K562 (cell line): Measurements from ENCODE around the gene EOGT. TPM values are rescaled to one million over a fixed set of nuclear protein-coding genes. Genes with fewer than 3 reads are reported as not detected.

ENCODE experiments used
- ATAC-seq: fragments of 200-7000 bp; cut with Tn5 transposase; 3 replicates; pipeline ENCODE4 v1.9.1; 2020; ENCODE audit warnings: moderate library complexity
- BruUV-seq: library from RNA; stranded (reverse); fragments of 400-500 nt; replicated peaks from 2 replicates; lab custom pipeline; 2021; lab: Mats Ljungman, UMichigan
- CTCF ChIA-PET: fragments of 300-600 bp; formaldehyde crosslinking; extraction: SDS; loops from one replicate; lab custom pipeline; 2021; ENCODE audit warnings: low intra/inter-chr PET ratio; lab: Yijun Ruan, JAX
- POLR2A ChIA-PET: fragments of 300-600, 350-650 bp; sonication (Branson Sonifier 250); formaldehyde crosslinking; extraction: SDS; loops from one replicate; lab custom pipeline; 2021; ENCODE audit warnings: antibody characterized with exemption, inconsistent platforms; lab: Yijun Ruan, JAX
- DNase-seq, 4 experiments: peaks; one replicate each; pipeline versions ENCODE4 v3.0.0 to v3.0.0-alpha.2; 2011 to 2018; ENCODE audit warnings: low spot score in 3 of 4, mixed read lengths in 3 of 4; ENCODE audit errors: extremely low read depth in 1 of 4
- FAIRE-seq: peaks from 2 replicates; lab custom pipeline; 2011; peaks lifted over from hg19 to GRCh38; lab: Jason Lieb, UNC
- H2AFZ ChIP-seq: 2 replicates; pipeline ENCODE4 v1.6.0; 2011; ENCODE audit warnings: low read depth, low read length, control low read depth, inconsistent platforms
- H3K27ac ChIP-seq: fragments of 200-600 bp; 3 replicates; pipeline ENCODE4 v1.8.0; 2011; ENCODE audit warnings: low read depth, mild to moderate bottlenecking, control low read depth, inconsistent platforms, low read length, moderate library complexity, mixed read lengths; ENCODE audit errors: extremely low read depth
- H3K27me3 ChIP-seq, 2 experiments: fragments of 300-600 bp in 1 of 2; 2 replicates in 1 of 2; 3 replicates in 1 of 2; pipeline versions ENCODE4 v1.6.0 to v1.8.0; 2011; ENCODE audit warnings: inconsistent platforms in 2 of 2, low read length in 2 of 2, mild to moderate bottlenecking in 1 of 2, mixed read lengths in 1 of 2, moderate library complexity in 1 of 2; ENCODE audit not compliant: control insufficient read depth in 2 of 2, insufficient read depth in 2 of 2
- H3K36me3 ChIP-seq: fragments of 300-600 bp; 3 replicates; pipeline ENCODE4 v1.8.0; 2011; ENCODE audit warnings: mild to moderate bottlenecking, low read length, inconsistent platforms; ENCODE audit not compliant: control insufficient read depth, insufficient read depth
- H3K4me1 ChIP-seq, 2 experiments: fragments of 200-600 bp in 1 of 2; replicated peaks in 1 of 2; 2 replicates in 1 of 2; 3 replicates in 1 of 2; pipeline versions ENCODE4 v1.5.1 to v1.8.0; 2011; ENCODE audit warnings: inconsistent platforms in 2 of 2, low read length in 2 of 2, mild to moderate bottlenecking in 1 of 2, mixed read lengths in 1 of 2, moderate library complexity in 1 of 2; ENCODE audit not compliant: control insufficient read depth in 2 of 2, insufficient read depth in 2 of 2
- H3K4me2 ChIP-seq: 2 replicates; pipeline ENCODE4 v1.6.1; 2011; ENCODE audit warnings: low read length, control low read depth, inconsistent platforms, mixed read lengths; ENCODE audit not compliant: insufficient read depth
- H3K4me3 ChIP-seq: fragments of 200-600 bp; sonication (generic), shearing (Covaris generic); 2 replicates; pipeline ENCODE4 v1.5.1; 2016; ENCODE audit warnings: control low read depth, inconsistent platforms
- H3K79me2 ChIP-seq: fragments of 200-600 bp; 3 replicates; pipeline ENCODE4 v1.8.0; 2011; ENCODE audit warnings: low read length, inconsistent platforms; ENCODE audit not compliant: control insufficient read depth, insufficient read depth
- H3K9ac ChIP-seq, 2 experiments: 2 replicates each; pipeline versions ENCODE4 v1.6.0 to v1.6.1; 2011; ENCODE audit warnings: low read depth in 2 of 2, low read length in 2 of 2, control low read depth in 1 of 2, inconsistent platforms in 1 of 2, mild to moderate bottlenecking in 1 of 2, mixed read lengths in 1 of 2; ENCODE audit not compliant: insufficient read depth in 1 of 2
- H3K9me1 ChIP-seq: one replicate; pipeline ENCODE4 v1.6.0; 2011; ENCODE audit warnings: inconsistent platforms, mild to moderate bottlenecking, low read length, moderate library complexity; ENCODE audit not compliant: control insufficient read depth, insufficient read depth
- H3K9me3 ChIP-seq: replicated peaks from 2 replicates; pipeline ENCODE4 v1.5.1; 2011; ENCODE audit warnings: low read depth, low read length, inconsistent platforms; ENCODE audit not compliant: control insufficient read depth, insufficient read depth
- H4K20me1 ChIP-seq: replicated peaks from 2 replicates; pipeline ENCODE4 v1.6.1; 2011; ENCODE audit warnings: low read length, inconsistent platforms, mixed read lengths; ENCODE audit not compliant: control insufficient read depth, insufficient read depth
- GABPB1 ChIP-seq: sonication (generic); formaldehyde crosslinking; IDR thresholded peaks from 2 replicates; pipeline ENCODE4 v1.8.0; 2022; ENCODE audit warnings: mild to moderate bottlenecking, missing genetic modification reagents
- GTF2F1 ChIP-seq: IDR thresholded peaks from 2 replicates; pipeline ENCODE4 v1.6.1; 2011; ENCODE audit warnings: low read depth, low read length, improper control_type of control experiment
- ZNF311 ChIP-seq: fragments of 250-450 bp; sonication (Bioruptor Pico); IDR thresholded peaks from 2 replicates; pipeline ENCODE4 v1.4.0; 2020; ENCODE audit warnings: mild to moderate bottlenecking, moderate library complexity
- ZNF395 ChIP-seq: fragments of 200-800 bp; sonication (Bioruptor generic); IDR thresholded peaks from 2 replicates; pipeline ENCODE4 v1.6.1; 2017; ENCODE audit warnings: missing genetic modification characterization, missing compliant biosample characterization
- ZNF436 ChIP-seq: fragments of 250-450, 450-650 bp; sonication (Bioruptor Pico); formaldehyde crosslinking; IDR thresholded peaks from 2 replicates; pipeline ENCODE4 v1.7.0; 2020; ENCODE audit warnings: mild to moderate bottlenecking
- ZNF592 ChIP-seq: fragments of 450-650 bp; IDR thresholded peaks from 2 replicates; pipeline ENCODE4 v1.6.1; 2017; ENCODE audit warnings: antibody characterized with exemption, mild to moderate bottlenecking
- WGBS: fragments of 100-300 bp; shearing (Covaris generic); methylation state at CpG from one replicate; pipeline ENCODE4 v1.1.6; 2016; ENCODE audit warnings: low coverage, mixed read lengths; ENCODE audit not compliant: insufficient coverage; ENCODE audit errors: missing lambda C conversion rate; 5-methylcytosine and 5-hydroxymethylcytosine counted together
- in situ Hi-C: fragments of 300-500 bp; cut with MboI; formaldehyde crosslinking; loops from 4 replicates; pipeline ENCODE4 v1.15.0; 2018; ENCODE audit warnings: inconsistent platforms, mixed read lengths
- intact Hi-C: fragments of 100-400 bp; cut with micrococcal nuclease; formaldehyde crosslinking; loops from 2 replicates; pipeline ENCODE4 v1.14.2; 2022
- polyA plus RNA-seq, 8 experiments: library from polyadenylated mRNA; depleted of rRNA in 4 of 8; stranded (reverse) in 5 of 8; unstranded in 3 of 8; fragments of >200 nt; fragmentation: Nextera tagmentation in 2 of 8; fragmentation: Illumina TruSeq in 1 of 8; extraction: Ambion mirVana in 2 of 8; extraction: Trizol in 1 of 8; gene quantifications; 2 replicates each; pipeline versions ENCODE4 v1.2.1 to v1.2.3, GENCODE V29; 2011 to 2014; ENCODE audit warnings: inconsistent platforms in 1 of 8, missing spikeins in 1 of 8
- total RNA-seq, 7 experiments: library from RNA; depleted of rRNA in 6 of 7; stranded (reverse); fragments of >200 nt in 6 of 7; fragmentation: Illumina TruSeq in 2 of 7; extraction: Trizol in 2 of 7; gene quantifications; 2 replicates each; pipeline versions ENCODE4 v1.2.1 to v1.2.3, GENCODE V29; 2011 to 2021; ENCODE audit warnings: low replicate concordance in 1 of 7
- TF ChIP-seq, protein P1 (sequence below): IDR thresholded peaks from 2 replicates; pipeline ENCODE4 v1.6.1; 2011; ENCODE audit warnings: borderline replicate concordance, low read depth, mild to moderate bottlenecking, moderate library complexity, low read length; ENCODE audit not compliant: insufficient read depth, poor library complexity, severe bottlenecking
- TF ChIP-seq, protein P2 (sequence below): sonication (generic); formaldehyde crosslinking; IDR thresholded peaks from 2 replicates; pipeline ENCODE4 v1.8.0; 2022; ENCODE audit warnings: mild to moderate bottlenecking, missing genetic modification reagents, borderline replicate concordance
- TF ChIP-seq, protein P3 (sequence below): sonication (generic); formaldehyde crosslinking; IDR thresholded peaks from 2 replicates; pipeline ENCODE4 v1.8.0; 2022; ENCODE audit warnings: missing genetic modification reagents, mild to moderate bottlenecking, moderate library complexity, borderline replicate concordance

Gene EOGT
- total and polyA plus RNA-seq, 9 of the 15 experiments (the other 6 are each of a cell fraction or from before 2014, with no cell fraction given) = 3.6 to 17.9 (median 7.4) TPM

- TF ChIP-seq, protein P1, sequence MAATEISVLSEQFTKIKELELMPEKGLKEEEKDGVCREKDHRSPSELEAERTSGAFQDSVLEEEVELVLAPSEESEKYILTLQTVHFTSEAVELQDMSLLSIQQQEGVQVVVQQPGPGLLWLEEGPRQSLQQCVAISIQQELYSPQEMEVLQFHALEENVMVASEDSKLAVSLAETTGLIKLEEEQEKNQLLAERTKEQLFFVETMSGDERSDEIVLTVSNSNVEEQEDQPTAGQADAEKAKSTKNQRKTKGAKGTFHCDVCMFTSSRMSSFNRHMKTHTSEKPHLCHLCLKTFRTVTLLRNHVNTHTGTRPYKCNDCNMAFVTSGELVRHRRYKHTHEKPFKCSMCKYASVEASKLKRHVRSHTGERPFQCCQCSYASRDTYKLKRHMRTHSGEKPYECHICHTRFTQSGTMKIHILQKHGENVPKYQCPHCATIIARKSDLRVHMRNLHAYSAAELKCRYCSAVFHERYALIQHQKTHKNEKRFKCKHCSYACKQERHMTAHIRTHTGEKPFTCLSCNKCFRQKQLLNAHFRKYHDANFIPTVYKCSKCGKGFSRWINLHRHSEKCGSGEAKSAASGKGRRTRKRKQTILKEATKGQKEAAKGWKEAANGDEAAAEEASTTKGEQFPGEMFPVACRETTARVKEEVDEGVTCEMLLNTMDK = no peak
Observed at GRCh38 chr3:68999158-68999557, 14.3 kb downstream of the EOGT start (continued).

- Histone ChIP-seq H3K9me1 (no peaks in the 10 kb centered on the region), H3K4me1 (peaks cover 3 to 4% of the 10 kb centered on the region in 2 experiments; a peak in 2 of 5 replicates), H3K27ac (no peak overlapping the region), H3K9me3 (no peaks in the 10 kb centered on the region), H3K79me2 (no peaks in the 10 kb centered on the region), H3K9ac (no peak overlapping the region), H3K4me2 (no peak overlapping the region), H3K36me3 (peaks cover 28% of the 10 kb centered on the region; the same call in 1 of the 3 replicates), H2AFZ (no peak overlapping the region), H3K4me3 (no peak overlapping the region), H4K20me1 (no peaks in the 10 kb centered on the region), H3K27me3 (no peaks in the 10 kb centered on the region)
- DNase-seq (no peak), FAIRE-seq (no peak), ATAC-seq (no peak)
- CTCF ChIA-PET = no interaction called here
- in situ Hi-C loops = no loop called here
- intact Hi-C loops = no loop called here
- POLR2A ChIA-PET = no interaction called here
- WGBS = 96% methylated on average over 6 of the region's 6 CpGs
- no TSS peak for BruUV-seq
- TF ChIP-seq GABPB1 (CRISPR knock-in tag) (no peak), ZNF395 (CRISPR knock-in tag) (no peak), ZNF436 (CRISPR knock-in tag) (no peak), ZNF311 (CRISPR knock-in tag) (no peak), GTF2F1 (no peak), ZNF592 (no peak)
- TF ChIP-seq, protein P2, sequence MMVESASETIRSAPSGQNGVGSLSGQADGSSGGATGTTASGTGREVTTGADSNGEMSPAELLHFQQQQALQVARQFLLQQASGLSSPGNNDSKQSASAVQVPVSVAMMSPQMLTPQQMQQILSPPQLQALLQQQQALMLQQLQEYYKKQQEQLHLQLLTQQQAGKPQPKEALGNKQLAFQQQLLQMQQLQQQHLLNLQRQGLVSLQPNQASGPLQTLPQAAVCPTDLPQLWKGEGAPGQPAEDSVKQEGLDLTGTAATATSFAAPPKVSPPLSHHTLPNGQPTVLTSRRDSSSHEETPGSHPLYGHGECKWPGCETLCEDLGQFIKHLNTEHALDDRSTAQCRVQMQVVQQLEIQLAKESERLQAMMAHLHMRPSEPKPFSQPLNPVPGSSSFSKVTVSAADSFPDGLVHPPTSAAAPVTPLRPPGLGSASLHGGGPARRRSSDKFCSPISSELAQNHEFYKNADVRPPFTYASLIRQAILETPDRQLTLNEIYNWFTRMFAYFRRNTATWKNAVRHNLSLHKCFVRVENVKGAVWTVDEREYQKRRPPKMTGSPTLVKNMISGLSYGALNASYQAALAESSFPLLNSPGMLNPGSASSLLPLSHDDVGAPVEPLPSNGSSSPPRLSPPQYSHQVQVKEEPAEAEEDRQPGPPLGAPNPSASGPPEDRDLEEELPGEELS (CRISPR knock-in tag) = no peak
- TF ChIP-seq, protein P3, sequence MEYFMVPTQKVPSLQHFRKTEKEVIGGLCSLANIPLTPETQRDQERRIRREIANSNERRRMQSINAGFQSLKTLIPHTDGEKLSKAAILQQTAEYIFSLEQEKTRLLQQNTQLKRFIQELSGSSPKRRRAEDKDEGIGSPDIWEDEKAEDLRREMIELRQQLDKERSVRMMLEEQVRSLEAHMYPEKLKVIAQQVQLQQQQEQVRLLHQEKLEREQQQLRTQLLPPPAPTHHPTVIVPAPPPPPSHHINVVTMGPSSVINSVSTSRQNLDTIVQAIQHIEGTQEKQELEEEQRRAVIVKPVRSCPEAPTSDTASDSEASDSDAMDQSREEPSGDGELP (CRISPR knock-in tag) = no peak
Observed at GRCh38 chr3:68997887-68998286, 15.6 kb downstream of the EOGT start.
